Measurements from ENCODE around the gene CABP5.

Gene CABP5

GRCh38 chr19:48029431-48029830, 14.4 kb downstream of the CABP5 start:
- no peak for DNase-seq

DNA sequence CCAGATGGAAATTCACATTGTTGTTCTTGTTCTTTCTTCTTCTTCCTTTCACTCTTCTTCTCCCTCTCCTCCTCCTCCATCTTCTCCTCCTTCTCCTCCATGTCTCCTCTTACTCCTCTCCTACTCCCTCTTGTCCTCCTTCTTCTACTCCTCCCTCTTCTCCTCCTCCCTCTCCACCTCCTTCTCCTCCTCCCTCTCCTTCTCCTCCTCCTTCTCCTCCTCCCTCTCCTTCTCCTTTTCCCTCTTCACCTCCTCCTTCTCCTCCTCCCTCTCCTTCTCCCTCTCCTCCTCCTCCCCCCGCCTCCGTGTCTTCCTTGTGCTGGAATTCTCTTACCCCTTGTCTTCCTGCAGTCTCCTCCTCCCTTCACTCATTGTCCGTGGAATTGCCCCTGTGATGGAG, 18.4 kb downstream of the CABP5 start:
- DNase-seq, result no peak

GRCh38 chr19:48023518-48023917, 20.4 kb downstream of the CABP5 start:
- DNase-seq, result no peak

DNA sequence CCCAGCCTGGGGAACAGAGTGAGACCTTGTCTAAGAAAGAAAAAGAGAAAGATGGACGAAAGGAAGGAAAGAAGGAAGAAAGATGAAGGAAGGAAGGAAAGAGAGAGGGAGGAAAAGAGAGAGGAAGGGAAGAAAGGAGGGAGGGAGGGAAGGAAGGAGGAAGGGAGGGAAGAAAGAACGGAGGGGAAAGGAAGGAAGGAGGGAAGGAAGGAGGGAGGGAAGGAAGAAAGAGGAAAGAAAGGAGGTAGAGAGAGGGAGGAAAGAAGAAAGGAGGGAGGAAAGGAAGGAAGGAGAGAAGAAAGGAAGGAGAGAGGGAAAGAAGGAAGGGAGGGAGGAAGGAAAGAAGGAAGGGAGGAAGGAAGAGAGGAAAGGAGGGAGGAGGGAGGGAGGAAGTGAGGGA, 20.9 kb downstream of the CABP5 start:
- no peak for DNase-seq

- DNase-seq, result no peak
Observed at GRCh38 chr19:48020686-48021085, 23.2 kb downstream of the CABP5 start.

DNA sequence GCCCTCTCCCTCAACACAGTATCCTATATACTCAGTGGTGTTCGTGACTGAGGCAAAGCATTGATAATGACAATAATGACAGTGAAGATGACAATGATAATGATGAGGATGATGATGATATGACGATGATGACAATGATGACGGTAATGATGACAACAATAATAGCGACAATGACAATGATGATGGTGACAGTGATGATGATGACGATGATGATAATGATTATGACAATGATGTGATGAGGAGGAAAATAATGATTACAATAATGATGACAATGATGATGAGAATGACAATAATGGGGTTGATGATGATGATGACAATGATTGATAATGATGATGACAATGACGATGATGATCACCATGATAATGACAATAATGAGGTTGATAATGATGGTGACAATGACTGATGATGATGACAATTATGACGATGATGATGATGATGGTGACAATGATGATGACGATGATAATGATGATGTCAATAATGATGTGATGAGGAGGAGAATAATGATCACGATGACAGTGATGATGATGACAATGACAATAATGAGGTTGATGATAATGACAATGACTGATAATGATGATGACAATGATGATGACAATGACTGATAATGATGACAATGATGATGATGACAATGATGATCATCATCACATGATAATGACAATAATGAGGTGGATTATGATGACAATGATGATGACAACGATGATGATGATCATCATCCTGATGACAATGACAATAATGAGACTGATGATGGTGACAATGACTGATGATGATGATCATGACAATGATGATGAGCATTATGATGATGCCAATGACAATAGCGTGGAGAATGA, 32.7 kb downstream of the CABP5 start:
- no peak for DNase-seq

DNA sequence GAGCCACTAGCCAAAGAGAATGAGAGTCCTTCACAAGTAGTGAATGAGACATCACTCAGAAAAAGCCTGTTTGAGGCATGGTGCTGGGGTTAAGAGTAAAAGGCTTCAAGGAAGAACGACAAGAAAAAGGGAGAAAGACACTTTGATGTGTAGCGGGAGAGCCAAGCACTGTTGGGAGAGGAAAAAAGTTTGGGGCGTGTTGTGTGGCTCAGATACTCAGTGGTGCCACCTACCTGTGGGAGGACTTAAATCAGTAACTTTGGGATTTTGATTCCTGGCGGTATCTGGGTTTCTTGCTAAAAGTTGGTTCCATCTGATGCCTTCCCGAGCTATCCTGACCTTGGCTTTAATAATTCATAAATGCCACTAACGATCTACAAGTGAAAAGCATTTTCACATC, 37.1 kb downstream of the CABP5 start:
- no peak for DNase-seq

GRCh38 chr19:48004236-48004635, 39.6 kb downstream of the CABP5 start:
- no peak for DNase-seq

GRCh38 chr19:48000846-48001245, 43.0 kb downstream of the CABP5 start:
- no peak for DNase-seq

DNA sequence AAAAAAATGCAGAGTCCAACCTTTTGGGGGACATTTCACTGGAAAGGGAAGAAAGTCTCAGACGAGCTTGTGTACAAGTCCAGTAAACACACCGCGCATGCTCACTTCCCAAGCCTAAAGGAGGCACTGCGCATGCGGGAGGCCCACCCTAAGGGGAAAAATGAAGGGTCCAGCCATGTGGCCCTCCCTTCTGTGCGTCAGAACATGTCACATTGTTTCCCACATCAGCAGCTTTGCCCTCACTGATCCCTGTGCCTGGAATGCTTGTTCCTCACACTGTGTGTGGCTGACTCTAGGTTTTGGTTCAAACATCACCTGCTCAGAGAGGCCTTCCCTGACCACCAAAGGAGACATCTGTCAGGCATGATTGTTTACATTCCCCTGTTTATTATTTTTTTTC, 45.1 kb downstream of the CABP5 start:
- DNase-seq, result no peak

DNA sequence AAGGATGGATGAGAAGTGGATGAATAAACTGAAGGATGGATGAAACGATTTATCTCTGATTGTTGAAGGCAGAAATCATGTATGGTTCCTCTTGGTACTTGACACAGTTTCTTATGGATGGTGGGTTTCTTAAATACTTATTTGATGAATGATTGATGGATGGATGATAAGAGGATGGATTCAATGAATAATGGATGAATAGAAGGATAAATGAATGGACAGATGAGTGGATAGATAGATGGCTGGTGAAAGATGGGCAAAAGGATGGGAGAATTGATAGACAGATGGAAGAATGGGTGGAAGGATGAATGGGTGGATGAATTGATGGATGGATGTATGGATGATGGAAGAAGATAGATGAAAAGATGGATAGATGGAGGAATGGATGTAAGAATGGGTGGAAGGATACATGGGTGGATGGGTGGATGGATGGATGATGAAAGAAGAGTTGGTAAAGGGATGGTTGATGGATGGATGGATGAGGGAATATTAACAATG, 47.6 kb downstream of the CABP5 start:
- no peak for DNase-seq

DNA sequence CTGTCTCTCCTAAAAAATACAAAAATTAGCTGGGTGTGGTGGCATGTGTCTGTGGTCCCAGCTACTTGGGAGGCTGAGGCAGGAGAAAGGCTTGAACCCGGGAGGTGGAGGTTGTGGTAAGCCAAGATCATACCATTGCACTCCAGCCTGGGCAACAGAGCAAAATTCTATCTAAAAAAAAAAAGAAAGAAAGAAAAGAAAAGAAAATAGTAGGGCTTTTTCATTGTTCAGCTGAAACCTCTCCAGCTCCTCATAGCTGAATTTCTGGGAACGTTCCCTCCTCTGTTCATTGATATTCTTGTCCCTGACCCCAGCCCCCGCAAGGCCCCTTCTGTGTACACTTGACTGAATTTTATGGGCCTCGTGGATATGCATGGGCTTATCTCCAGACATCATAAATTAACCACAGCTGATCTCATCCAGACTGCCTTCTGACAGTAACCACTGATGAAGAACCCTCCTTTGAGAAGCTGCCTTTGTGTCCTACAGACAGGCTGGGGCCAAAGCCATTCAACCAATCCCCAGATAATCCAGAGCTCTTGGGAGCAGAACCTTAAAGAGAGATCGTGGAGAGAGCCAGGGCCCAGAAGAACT, 49.6 kb downstream of the CABP5 start, which contains the start of gene ELSPBP1:
Gene ELSPBP1 (plus strand): TSS at position 424 of the 594 bp plus-strand sequence. CDS start 14,036 bp downstream, outside the sequence.
- no peak for DNase-seq

GRCh38 chr19:47992070-47992469, 51.8 kb downstream of the CABP5 start, which contains the start of gene BSPH1:
TSS of gene BSPH1 (minus strand) at chr19:47992170. CDS start at chr19:47992081, 89 bp downstream.
- no peak for DNase-seq

GRCh38 chr19:47991191-47991808, 52.6 kb downstream of the CABP5 start:
- DNase-seq, result no peak
